ENCODE data around the gene EIF3J. TPM values are rescaled to one million over a fixed set of nuclear protein-coding genes. Genes with fewer than 3 reads are reported as not detected.
"Not testable (repeated sequence)": the region's sequence is repeated elsewhere in the genome, so short reads cannot be mapped to it uniquely, and the experiment has no call there.

EIF3J gene
- total RNA-seq, 3 donors from 2014 or later = 46.0 to 76.7 (median 61.8) TPM

DNA sequence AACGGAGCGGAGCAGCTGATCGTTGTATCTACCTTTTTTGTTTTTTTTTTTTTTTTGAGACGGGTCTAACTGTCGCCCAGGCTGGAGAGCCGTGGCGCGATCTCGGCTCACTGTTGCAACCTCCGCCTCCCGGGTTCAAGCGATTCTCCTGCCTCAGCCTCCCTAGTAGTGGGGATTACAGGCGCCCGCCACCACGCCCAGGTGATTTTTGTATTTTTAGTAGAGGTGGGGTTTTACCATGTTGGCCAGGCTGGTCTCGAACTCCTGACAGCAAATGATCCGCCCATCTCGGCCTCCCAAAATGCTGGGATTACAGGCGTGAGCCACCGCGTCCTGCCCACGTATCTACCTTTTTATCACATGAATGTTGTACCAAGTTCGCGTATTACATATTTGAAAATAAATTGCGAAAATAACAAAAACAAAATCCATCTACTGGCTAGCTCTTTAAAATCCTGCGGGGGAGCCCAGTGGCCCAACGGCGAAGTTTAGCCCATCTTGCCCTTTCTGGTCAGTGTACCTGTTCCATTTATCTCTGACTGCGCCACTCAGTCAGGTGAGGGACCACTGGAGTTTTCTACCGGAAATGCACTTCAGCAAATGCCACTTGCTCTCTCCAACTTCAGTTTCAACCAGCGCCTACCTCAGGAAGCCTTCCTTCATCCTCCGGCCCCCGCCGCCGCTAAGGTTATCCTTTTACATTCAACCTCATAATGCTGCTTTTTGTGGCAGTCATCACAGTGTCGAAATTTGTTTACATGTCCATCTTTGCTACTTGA lies 1.2 kb upstream of the EIF3J start:
- ATAC-seq = peak; percentile 0
- DNase-seq = peak in 2 of 3 donors; percentile 51 to 53
- intact Hi-C loops (cut with DNase I, micrococcal nuclease) = no loop called here
- Histone ChIP-seq H3K4me3 (peak overlapping the region; percentile 82), H3K4me1 (ENCODE audit: low read depth) (peaks cover 18% of the 10 kb centered on the region), H3K9me3 (no peaks in the 10 kb centered on the region), H3K36me3 (ENCODE audit: low read depth) (no peaks in the 10 kb centered on the region)
- TF ChIP-seq, protein P1, sequence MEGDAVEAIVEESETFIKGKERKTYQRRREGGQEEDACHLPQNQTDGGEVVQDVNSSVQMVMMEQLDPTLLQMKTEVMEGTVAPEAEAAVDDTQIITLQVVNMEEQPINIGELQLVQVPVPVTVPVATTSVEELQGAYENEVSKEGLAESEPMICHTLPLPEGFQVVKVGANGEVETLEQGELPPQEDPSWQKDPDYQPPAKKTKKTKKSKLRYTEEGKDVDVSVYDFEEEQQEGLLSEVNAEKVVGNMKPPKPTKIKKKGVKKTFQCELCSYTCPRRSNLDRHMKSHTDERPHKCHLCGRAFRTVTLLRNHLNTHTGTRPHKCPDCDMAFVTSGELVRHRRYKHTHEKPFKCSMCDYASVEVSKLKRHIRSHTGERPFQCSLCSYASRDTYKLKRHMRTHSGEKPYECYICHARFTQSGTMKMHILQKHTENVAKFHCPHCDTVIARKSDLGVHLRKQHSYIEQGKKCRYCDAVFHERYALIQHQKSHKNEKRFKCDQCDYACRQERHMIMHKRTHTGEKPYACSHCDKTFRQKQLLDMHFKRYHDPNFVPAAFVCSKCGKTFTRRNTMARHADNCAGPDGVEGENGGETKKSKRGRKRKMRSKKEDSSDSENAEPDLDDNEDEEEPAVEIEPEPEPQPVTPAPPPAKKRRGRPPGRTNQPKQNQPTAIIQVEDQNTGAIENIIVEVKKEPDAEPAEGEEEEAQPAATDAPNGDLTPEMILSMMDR (IDR thresholded peaks at IDR 0.05) = no peak

DNA sequence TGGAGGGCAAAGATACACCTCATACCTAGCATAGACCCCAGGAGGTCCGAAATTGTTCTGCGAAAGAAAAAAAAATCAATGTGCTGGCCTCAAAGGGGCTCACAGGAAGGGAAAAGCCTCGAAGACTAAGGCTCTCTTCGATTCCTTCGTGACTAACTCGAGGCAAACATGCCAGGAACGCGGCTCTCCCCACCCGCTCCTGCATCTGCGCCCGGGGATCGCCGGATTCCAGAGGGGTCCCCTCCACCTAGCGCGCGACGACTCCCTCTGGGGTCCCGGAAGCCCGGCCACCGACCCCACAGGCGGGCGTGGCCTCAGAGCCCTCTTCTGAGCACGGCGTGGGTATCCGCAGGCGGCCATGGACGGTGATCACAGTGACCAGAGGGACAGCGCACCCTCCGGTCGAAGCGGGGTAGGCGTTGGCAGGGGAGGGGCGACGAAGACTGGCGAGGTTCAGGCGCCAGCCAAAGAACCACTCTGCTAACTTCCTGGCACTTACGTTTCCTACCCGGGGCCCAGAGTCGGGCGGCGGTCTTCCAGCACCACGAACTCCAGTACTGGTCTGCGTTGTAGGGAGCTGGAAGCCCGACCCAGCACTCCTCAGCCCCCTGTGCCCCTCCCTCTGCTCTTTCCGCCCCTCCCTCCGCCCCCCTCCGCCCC lies 515 bp upstream of the EIF3J start:
- Histone ChIP-seq H3K4me1 (ENCODE audit: low read depth) (peaks cover 23% of the 10 kb centered on the region), H3K4me3 (peak overlapping the region; percentile 82), H3K9me3 (no peaks in the 10 kb centered on the region), H3K36me3 (ENCODE audit: low read depth) (no peaks in the 10 kb centered on the region)
- TF ChIP-seq, protein P1 (IDR thresholded peaks at IDR 0.05) = peak; percentile 26
- ATAC-seq (peak; percentile 87), DNase-seq (peak; percentile 90 to 93 (median 92))
- intact Hi-C loops (cut with DNase I, micrococcal nuclease) = no loop called here

DNA sequence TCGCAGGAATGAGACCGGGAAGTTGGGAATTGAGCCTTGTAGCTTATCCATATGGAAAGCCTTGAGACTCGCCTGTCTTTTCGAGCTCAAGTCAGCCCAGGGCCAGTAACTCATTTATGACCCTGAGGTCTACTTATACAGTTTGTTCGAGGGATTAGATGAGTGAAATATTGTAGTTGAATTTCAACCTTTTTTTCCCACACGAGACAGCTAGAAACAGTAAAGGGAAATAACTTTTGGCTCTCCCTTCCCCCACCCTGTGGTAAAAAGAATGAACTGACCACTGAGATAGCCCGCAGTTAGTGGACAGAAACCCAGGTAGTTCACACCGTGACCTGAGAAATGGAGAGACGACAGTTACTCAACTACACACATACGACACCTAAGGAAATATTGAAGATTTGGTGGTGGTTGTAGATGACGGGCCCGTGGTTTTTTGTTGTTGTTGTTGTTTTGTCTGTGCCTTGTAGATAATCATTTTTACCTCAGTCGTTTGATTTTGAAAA lies 841 bp downstream of the EIF3J start:
- TF ChIP-seq, protein P1 (IDR thresholded peaks at IDR 0.05) = no peak
- Histone ChIP-seq H3K36me3 (ENCODE audit: low read depth) (no peaks in the 10 kb centered on the region), H3K9me3 (no peaks in the 10 kb centered on the region), H3K4me1 (ENCODE audit: low read depth) (peaks cover 29% of the 10 kb centered on the region), H3K4me3 (peak overlapping the region; percentile 82)
- DNase-seq = no peak
- no peak for ATAC-seq
- intact Hi-C loops (cut with DNase I, micrococcal nuclease) = no loop called here

DNA sequence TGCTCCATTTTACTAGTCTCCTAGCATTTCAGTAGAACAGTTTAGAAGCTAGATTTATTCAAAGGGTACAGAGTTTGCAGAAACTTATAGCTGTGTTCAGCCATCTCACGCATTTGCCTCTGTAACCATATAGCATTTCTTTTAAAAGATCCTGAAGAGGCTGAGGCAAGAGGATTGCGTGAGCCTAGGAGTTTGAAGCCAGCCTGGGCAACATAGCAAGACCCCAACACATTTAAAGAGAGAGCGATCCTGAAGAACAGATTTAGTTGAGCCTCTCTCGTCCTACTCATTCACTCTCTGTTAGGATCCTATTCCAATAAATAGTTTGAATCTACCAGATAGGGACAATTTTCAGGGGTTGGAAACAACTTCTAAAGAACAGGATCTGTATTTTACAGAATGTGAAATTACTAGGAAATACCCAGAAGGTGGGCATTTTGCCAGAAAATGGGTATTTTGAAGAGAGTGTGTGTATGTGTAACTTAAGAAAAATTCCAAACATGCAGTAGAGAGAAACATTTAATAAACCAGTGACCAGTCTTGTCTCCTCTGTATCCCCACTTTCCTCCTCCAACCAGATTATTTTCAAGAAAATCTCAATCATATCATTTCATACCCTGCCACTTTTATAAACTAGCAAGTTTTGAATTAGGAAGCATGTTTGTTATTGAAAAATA lies 4.5 kb downstream of the EIF3J start:
- H3K4me1 ChIP-seq (ENCODE audit: low read depth) = peaks cover 29% of the 10 kb centered on the region
- ATAC-seq (no peak), DNase-seq (no peak)
- intact Hi-C loops (cut with DNase I, micrococcal nuclease) = no loop called here
- H3K4me3 ChIP-seq = no peak overlapping the region
- no peaks in the 10 kb centered on the region for H3K9me3 ChIP-seq
- no peaks in the 10 kb centered on the region for H3K36me3 ChIP-seq (ENCODE audit: low read depth)
- TF ChIP-seq, protein P1 (IDR thresholded peaks at IDR 0.05) = no peak

DNA sequence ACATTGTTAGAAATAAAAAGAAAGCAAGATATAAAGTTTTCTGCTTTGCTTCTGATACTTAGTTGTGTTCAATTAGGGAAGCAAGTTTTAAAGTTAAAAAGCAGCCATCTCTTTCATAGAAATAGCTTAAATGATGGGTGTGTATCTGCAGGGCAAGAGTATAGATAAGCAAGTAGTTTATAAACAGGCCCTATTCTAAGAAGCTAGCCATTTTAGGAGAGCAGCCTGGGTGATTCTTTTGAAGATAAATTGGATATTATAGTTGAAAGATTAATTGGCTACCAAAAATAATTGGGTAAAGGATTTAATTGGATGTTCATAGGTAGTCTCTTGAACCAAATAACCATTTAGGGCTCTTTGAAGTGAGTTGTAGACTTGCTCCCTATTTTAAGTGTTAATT lies 5.6 kb downstream of the EIF3J start:
- no peaks in the 10 kb centered on the region for H3K9me3 ChIP-seq
- TF ChIP-seq, protein P1 (IDR thresholded peaks at IDR 0.05) = no peak
- DNase-seq (no peak), ATAC-seq (no peak)
- no peak overlapping the region for H3K4me3 ChIP-seq
- intact Hi-C loops (cut with DNase I, micrococcal nuclease) = no loop called here
- no peaks in the 10 kb centered on the region for H3K36me3 ChIP-seq (ENCODE audit: low read depth)
- peaks cover 29% of the 10 kb centered on the region for H3K4me1 ChIP-seq (ENCODE audit: low read depth)

DNA sequence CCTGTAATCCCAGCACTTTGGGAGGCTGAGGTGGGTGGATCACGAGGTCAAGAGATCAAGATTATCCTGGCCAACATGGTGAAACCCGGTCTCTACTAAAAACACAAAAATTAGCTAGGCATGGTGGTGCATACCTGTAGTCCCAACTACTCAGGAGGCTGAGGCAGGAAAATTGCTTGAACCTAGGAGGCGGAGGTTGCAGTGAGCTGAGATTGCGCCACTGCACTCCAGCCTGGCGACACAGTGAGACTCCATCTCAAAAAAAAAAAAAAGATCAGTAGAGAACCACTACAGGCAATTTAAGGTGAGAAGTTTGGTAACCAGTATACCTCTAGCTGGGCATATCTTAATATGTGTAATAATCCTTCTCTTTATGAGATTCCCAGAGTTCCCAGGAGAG lies 7.8 kb downstream of the EIF3J start:
- peaks cover 18% of the 10 kb centered on the region for H3K4me1 ChIP-seq (ENCODE audit: low read depth)
- intact Hi-C loops (cut with DNase I, micrococcal nuclease); H3K9me3 ChIP-seq: not testable (repeated sequence)

More for the DNA sequence above, 7.8 kb downstream of the EIF3J start:
- not testable (repeated sequence) for ATAC-seq; DNase-seq; H3K36me3 ChIP-seq (ENCODE audit: low read depth); H3K4me3 ChIP-seq

Measured in mucosa of descending colon (tissue), 3 donors.